ENCODE measurements around the gene SRGAP2B.
"Not testable (repeated sequence)": the region's sequence is repeated elsewhere in the genome, so short reads cannot be mapped to it uniquely, and the experiment has no call there.

SRGAP2B gene

GRCh38 chr1:145008388-145008787 lies 86.7 kb downstream of the SRGAP2B start:
- H3K4me3 ChIP-seq (replicated peaks; ENCODE audit: low read depth, low read length); DNase-seq (ENCODE audit: low read depth): not testable (repeated sequence)

GRCh38 chr1:145005142-145005541 lies 90.0 kb downstream of the SRGAP2B start:
- DNase-seq (ENCODE audit: low read depth); H3K4me3 ChIP-seq (replicated peaks; ENCODE audit: low read depth, low read length): not testable (repeated sequence)

GRCh38 chr1:145001381-145001780 lies 93.7 kb downstream of the SRGAP2B start:
- not testable (repeated sequence) for H3K4me3 ChIP-seq (replicated peaks; ENCODE audit: low read depth, low read length); DNase-seq (ENCODE audit: low read depth)

GRCh38 chr1:145000743-145001326 lies 94.3 kb downstream of the SRGAP2B start:
- not testable (repeated sequence) for DNase-seq (ENCODE audit: low read depth); H3K4me3 ChIP-seq (replicated peaks; ENCODE audit: low read depth, low read length)

GRCh38 chr1:145000074-145000742 lies 94.9 kb downstream of the SRGAP2B start:
- H3K4me3 ChIP-seq (replicated peaks; ENCODE audit: low read depth, low read length); DNase-seq (ENCODE audit: low read depth): not testable (repeated sequence)

- not testable (repeated sequence) for DNase-seq (ENCODE audit: low read depth); H3K4me3 ChIP-seq (replicated peaks; ENCODE audit: low read depth, low read length)
Observed at GRCh38 chr1:144998981-144999273, 96.2 kb downstream of the SRGAP2B start.

DNA sequence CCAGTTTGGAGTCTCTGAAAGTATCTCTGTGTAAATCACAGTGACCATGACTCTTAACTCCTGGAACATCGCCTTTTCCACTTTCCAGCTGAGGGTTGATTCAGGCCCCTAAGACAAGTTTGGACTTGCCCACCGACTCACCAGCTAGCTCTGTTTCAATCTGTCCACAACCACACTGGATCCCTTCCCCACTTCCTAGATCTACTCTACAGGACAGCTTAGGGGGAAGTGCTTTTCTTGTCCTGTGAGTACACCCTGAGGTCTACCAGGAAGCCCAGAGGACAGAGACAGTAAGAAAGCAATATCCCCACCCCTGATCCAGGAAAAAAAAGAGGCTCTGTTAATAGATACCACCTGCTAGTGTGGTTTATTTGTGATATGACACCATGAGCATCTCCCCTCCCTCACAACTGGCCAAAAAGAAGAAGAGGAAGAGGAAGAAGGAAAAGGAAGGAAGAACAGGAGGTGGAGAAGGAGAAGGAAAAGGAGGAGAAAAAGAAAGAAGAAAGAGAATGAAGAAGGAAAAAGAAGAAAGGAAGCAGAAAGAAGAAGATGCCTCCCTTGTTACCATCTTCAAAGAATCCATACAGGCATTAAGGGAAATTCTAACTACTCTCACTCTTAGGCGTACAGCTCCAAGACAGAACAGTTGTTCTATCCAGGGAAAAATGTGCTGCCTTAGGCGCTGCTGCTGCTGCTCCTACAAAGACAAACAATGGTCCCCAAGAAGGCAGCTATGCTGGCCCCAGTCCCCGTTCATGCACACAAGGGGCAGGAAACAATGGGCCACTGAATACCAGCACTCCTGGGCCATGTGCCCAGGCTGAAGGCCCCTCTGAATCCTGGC lies 96.8 kb downstream of the SRGAP2B start:
- H3K4me3 ChIP-seq (replicated peaks; ENCODE audit: low read depth, low read length); DNase-seq (ENCODE audit: low read depth): not testable (repeated sequence)

- not testable (repeated sequence) for H3K4me3 ChIP-seq (replicated peaks; ENCODE audit: low read depth, low read length)
- DNase-seq (ENCODE audit: low read depth) = peak; percentile 52
Observed at GRCh38 chr1:144995833-144996410, 99.2 kb downstream of the SRGAP2B start.

DNA sequence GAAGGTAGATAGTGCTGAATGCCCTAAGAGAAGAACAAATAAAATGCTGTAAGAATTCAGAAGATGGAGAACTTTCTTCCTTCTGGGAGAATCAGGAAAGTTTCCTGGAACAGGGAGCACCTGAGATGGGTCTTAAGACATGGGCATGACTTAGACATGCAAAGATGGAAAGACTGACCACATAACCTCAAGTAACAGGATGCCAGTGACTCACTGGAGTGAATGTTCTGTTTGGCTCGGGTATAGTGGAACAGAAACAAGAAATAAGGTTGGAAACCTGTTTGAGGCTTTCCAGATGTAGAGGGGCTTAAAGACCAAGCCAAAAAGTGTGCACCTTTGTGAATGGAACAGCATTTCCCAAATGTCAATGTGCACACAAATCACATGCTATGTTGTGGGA lies 102.2 kb downstream of the SRGAP2B start:
- peak; percentile 63 for DNase-seq (ENCODE audit: low read depth)
- not testable (repeated sequence) for H3K4me3 ChIP-seq (replicated peaks; ENCODE audit: low read depth, low read length)

DNA sequence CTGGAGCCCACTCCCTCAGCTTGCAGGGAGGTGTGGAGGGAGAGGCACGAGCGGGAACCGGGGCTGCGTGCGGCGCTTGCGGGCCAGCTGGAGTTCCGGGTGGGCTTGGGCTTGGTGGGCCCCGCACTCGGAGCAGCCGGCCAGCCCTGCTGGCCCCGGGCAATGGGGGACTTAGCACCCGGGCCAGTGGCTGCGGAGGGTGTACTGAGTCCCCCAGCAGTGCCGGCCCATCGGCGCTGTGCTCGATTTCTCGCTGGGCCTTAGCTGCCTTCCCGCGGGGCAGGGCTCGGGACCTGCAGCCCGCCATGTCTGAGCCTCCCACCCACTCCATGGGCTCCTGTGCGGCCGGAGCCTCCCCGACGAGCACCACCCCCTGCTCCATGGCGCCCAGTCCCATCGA lies 104.5 kb downstream of the SRGAP2B start:
- not testable (repeated sequence) for DNase-seq (ENCODE audit: low read depth); H3K4me3 ChIP-seq (replicated peaks; ENCODE audit: low read depth, low read length)

- not testable (repeated sequence) for H3K4me3 ChIP-seq (replicated peaks; ENCODE audit: low read depth, low read length); DNase-seq (ENCODE audit: low read depth)
Observed at GRCh38 chr1:144987131-144987530, 108.0 kb downstream of the SRGAP2B start.

DNA sequence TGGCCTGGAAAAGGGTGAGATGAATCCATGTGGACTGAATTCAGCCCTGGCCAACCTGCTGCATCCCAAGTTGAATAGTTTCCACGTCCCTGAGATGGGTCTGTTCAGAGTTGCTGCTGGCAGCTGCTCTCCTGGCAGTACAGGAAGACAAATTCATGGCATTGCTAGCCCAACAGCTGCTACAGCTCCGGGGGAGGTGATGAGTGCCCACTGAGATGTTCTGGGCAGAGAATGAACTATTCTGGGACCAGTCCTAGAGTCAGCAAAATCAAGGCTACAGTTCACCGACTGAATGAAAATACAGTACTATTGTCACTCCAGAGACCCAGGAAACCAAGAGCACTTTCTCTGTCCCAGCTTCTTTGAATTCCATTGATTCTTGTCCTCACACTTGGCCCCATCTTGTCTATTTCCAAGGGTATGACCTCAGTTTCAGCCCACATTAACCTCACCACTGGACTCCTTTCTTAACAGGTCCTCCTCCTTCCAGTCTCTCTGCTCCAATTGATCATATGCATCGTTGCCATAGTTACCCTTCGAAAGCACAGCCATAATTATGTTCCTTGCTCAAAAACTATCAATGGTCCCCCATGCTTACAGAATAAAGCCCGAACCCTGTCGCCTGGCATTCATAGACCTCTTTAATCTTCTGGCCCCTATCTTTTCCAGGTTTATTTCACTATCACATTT lies 108.8 kb downstream of the SRGAP2B start:
- not testable (repeated sequence) for H3K4me3 ChIP-seq (replicated peaks; ENCODE audit: low read depth, low read length); DNase-seq (ENCODE audit: low read depth)

- H3K4me3 ChIP-seq (replicated peaks; ENCODE audit: low read depth, low read length); DNase-seq (ENCODE audit: low read depth): not testable (repeated sequence)
Observed at GRCh38 chr1:144985550-144986170, 109.5 kb downstream of the SRGAP2B start.

DNA sequence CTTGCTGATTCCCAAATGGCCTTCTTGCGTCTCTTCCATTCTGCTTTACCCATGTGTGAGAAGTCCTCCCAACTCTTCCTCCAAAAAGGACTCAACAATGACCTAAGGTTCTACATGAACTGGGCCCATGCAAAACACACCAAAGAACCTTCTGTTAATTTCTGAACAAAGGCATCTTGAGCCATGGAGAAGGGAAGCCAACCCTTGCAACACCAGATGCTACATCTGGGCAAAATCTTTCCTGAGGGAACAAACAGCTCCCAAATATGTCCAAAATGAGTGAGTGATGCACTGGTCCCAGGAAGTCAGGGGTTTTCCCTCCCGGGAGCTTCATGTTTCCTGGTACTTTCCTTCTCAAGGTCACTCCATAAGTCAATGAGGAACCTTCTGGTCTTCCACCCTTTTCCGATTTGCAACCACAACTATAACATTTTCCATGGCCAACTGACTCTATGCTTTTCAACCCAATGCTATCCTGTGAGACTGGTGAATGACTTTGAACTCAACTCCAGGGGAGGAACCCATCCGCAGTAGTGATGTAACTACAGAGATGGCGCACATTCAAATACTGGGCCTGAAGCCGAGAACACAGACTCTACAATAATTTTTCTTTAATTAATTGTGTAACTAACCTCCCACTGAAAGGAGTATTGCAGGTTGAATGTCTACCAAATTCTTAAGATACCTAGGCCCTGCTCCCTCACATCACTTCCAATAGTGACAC lies 112.2 kb downstream of the SRGAP2B start:
- H3K4me3 ChIP-seq (replicated peaks; ENCODE audit: low read depth, low read length); DNase-seq (ENCODE audit: low read depth): not testable (repeated sequence)

DNA sequence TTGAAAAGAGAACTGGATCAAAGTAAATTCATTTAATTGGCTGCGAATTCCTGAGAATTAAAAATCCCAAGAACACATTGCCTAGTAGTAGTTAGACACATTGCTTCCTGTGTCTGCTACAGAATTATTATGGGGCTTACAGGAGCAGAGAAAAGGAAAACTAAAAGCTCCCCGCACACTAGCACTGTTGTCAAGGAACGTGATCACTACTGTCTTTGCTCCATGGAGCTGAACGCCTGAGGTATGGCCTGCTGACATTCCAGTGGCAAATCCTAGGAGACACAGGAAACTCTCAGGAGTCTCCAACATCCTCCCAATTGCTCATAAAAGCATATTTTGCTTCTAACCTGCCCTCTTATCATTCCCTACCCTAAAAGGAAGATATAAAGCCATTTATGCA lies 114.0 kb downstream of the SRGAP2B start:
- DNase-seq (ENCODE audit: low read depth); H3K4me3 ChIP-seq (replicated peaks; ENCODE audit: low read depth, low read length): not testable (repeated sequence)

GRCh38 chr1:144979960-144980595 lies 115.0 kb downstream of the SRGAP2B start:
- not testable (repeated sequence) for H3K4me3 ChIP-seq (replicated peaks; ENCODE audit: low read depth, low read length); DNase-seq (ENCODE audit: low read depth)

- not testable (repeated sequence) for H3K4me3 ChIP-seq (replicated peaks; ENCODE audit: low read depth, low read length); DNase-seq (ENCODE audit: low read depth)
Observed at GRCh38 chr1:144977856-144978255, 117.3 kb downstream of the SRGAP2B start.

Data from fibroblast of pulmonary artery (primary cell).